DND-41 (cell line): Measurements from ENCODE around the gene ZDHHC13.

Experiments used
- ATAC-seq: fragments of 200-7000 bp; cut with Tn5 transposase; 3 replicates; pipeline ENCODE4 v1.9.1; 2021; ENCODE audit warnings: low read depth; ENCODE audit not compliant: insufficient read depth
- DNase-seq: peaks from one replicate; pipeline ENCODE4 v3.0.0-alpha.2; 2020
- H2AFZ ChIP-seq: 2 replicates; pipeline ENCODE4 v1.6.0; 2012; ENCODE audit warnings: low read depth, low read length
- H3K27ac ChIP-seq: 2 replicates; pipeline ENCODE4 v1.5.1; 2012; ENCODE audit warnings: low read length, inconsistent platforms
- H3K27me3 ChIP-seq: fragments of 200-600 bp; sonication (generic); 2 replicates; pipeline ENCODE4 v1.6.0; 2012; ENCODE audit warnings: low read length, mild to moderate bottlenecking, inconsistent platforms; ENCODE audit not compliant: insufficient read depth, poor library complexity
- H3K36me3 ChIP-seq: 2 replicates; pipeline ENCODE4 v1.5.1; 2012; ENCODE audit warnings: low read length, inconsistent platforms; ENCODE audit not compliant: insufficient read depth
- H3K4me1 ChIP-seq: 2 replicates; pipeline ENCODE4 v1.5.1; 2012; ENCODE audit warnings: mild to moderate bottlenecking, low read length; ENCODE audit not compliant: insufficient read depth
- H3K4me2 ChIP-seq: 2 replicates; pipeline ENCODE4 v1.6.0; 2012; ENCODE audit warnings: mild to moderate bottlenecking, moderate library complexity, low read length, inconsistent platforms; ENCODE audit not compliant: insufficient read depth
- H3K4me3 ChIP-seq, 2 experiments: fragments of 200-600 bp in 1 of 2; shearing (Covaris generic) in 1 of 2; 2 replicates each; pipeline ENCODE4 v1.5.1; 2012 to 2016; ENCODE audit warnings: inconsistent platforms in 2 of 2, low read length in 2 of 2, mild to moderate bottlenecking in 2 of 2, low read depth in 1 of 2, moderate library complexity in 1 of 2
- H3K79me2 ChIP-seq: 2 replicates; pipeline ENCODE4 v1.6.0; 2012; ENCODE audit warnings: low read length, inconsistent platforms; ENCODE audit not compliant: insufficient read depth
- H3K9ac ChIP-seq: 2 replicates; pipeline ENCODE4 v1.6.0; 2012; ENCODE audit warnings: low read depth, mild to moderate bottlenecking, inconsistent platforms, low read length, moderate library complexity
- H3K9me3 ChIP-seq: 2 replicates; pipeline ENCODE4 v1.5.1; 2012; ENCODE audit warnings: low read length, moderate library complexity, mild to moderate bottlenecking, inconsistent platforms; ENCODE audit not compliant: insufficient read depth, severe bottlenecking
- H4K20me1 ChIP-seq: 2 replicates; pipeline ENCODE4 v1.6.0; 2012; ENCODE audit warnings: low read length; ENCODE audit not compliant: insufficient read depth
- EZH2 ChIP-seq: IDR thresholded peaks from 3 replicates; pipeline ENCODE4 v1.6.1; 2012; ENCODE audit warnings: borderline replicate concordance, low read depth, mild to moderate bottlenecking, moderate library complexity, low read length, inconsistent platforms; ENCODE audit not compliant: severe bottlenecking
- TF ChIP-seq, protein P1 (sequence below): IDR thresholded peaks from 2 replicates; pipeline ENCODE4 v1.5.1; 2012; ENCODE audit warnings: borderline replicate concordance, low read length, moderate library complexity, mild to moderate bottlenecking; ENCODE audit not compliant: poor library complexity, severe bottlenecking; ENCODE audit errors: extremely low read depth

ZDHHC13 gene

DNA sequence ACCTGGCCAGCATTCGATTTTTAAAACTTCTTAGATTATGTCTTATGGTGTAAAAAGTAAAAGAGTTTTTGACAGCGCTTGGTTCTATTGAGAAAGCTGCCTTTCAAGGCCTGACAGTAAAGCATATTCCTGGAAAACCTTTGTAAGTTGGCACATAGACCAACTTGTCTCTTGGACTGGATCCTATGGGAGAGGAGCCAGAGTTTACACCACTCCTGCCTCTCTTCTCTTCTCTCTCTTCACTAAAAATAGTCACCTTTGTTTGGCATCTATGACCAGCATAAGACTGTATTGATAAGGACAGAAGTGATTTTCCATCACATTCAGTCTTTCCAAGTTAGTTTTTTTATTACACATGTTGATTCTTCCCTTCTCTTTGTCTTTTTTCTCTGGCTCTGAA lies 51.1 kb downstream of the ZDHHC13 start:
- H2AFZ ChIP-seq = no peak overlapping the region
- H3K4me1 ChIP-seq = no peaks in the 10 kb centered on the region
- H3K27ac ChIP-seq = no peak overlapping the region
- H3K9me3 ChIP-seq = no peaks in the 10 kb centered on the region
- H3K36me3 ChIP-seq = peaks cover 72% of the 10 kb centered on the region
- ATAC-seq = no peak
- no peak overlapping the region for H3K9ac ChIP-seq
- TF ChIP-seq, protein P1, sequence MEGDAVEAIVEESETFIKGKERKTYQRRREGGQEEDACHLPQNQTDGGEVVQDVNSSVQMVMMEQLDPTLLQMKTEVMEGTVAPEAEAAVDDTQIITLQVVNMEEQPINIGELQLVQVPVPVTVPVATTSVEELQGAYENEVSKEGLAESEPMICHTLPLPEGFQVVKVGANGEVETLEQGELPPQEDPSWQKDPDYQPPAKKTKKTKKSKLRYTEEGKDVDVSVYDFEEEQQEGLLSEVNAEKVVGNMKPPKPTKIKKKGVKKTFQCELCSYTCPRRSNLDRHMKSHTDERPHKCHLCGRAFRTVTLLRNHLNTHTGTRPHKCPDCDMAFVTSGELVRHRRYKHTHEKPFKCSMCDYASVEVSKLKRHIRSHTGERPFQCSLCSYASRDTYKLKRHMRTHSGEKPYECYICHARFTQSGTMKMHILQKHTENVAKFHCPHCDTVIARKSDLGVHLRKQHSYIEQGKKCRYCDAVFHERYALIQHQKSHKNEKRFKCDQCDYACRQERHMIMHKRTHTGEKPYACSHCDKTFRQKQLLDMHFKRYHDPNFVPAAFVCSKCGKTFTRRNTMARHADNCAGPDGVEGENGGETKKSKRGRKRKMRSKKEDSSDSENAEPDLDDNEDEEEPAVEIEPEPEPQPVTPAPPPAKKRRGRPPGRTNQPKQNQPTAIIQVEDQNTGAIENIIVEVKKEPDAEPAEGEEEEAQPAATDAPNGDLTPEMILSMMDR = no peak
- no peak for TF ChIP-seq EZH2
- DNase-seq = no peak
- no peaks in the 10 kb centered on the region for H3K79me2 ChIP-seq
- H3K4me3 ChIP-seq = no peak overlapping the region
- no peak overlapping the region for H3K4me2 ChIP-seq
- no peaks in the 10 kb centered on the region for H4K20me1 ChIP-seq
- H3K27me3 ChIP-seq = no peaks in the 10 kb centered on the region

DNA sequence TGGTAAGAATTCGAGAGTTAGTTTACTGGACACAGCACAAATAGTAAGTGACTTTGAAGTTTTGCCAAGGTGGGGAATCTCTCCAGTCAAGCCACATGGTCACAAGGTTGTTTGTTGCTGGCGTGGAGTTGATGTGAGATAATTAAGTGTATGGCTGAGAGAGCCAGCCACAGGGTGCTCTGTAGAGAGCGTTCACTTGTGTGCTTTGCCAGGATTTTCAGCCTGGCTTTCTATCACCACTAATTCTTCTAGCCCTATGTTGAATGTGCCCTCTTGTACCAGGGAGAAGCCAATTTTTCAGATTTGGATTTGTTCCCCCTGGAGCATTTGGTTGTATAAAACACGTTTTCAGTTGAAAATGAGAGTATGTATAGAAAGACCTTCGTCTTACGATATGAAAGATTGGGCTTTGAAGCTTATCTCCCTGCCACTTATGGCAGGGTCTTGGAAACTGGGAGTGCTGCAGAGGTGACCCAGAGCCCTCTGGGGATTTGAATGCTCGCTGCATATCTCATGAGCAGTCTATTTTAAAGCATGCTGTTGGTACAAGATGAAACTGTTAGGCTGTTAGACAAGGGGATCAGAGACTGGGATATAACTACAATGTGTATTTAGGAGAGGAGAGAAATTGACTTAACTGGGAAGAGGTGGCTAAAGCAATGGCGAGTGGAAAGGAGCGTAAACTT lies 56.2 kb downstream of the ZDHHC13 start:
- DNase-seq = no peak
- Histone ChIP-seq H3K79me2 (no peaks in the 10 kb centered on the region), H3K9me3 (no peaks in the 10 kb centered on the region), H3K27ac (no peak overlapping the region), H2AFZ (no peak overlapping the region), H3K4me1 (no peaks in the 10 kb centered on the region), H3K4me2 (no peak overlapping the region), H3K36me3 (peaks cover 68% of the 10 kb centered on the region), H3K9ac (no peak overlapping the region), H3K27me3 (no peaks in the 10 kb centered on the region), H4K20me1 (no peaks in the 10 kb centered on the region), H3K4me3 (no peak overlapping the region)
- ATAC-seq = no peak
- TF ChIP-seq EZH2 = no peak
- TF ChIP-seq, protein P1 = no peak

- Histone ChIP-seq H3K36me3 (peaks cover 58% of the 10 kb centered on the region), H3K4me2 (no peak overlapping the region), H3K4me1 (no peaks in the 10 kb centered on the region), H3K9me3 (no peaks in the 10 kb centered on the region), H3K27ac (no peak overlapping the region), H3K9ac (no peak overlapping the region), H3K27me3 (no peaks in the 10 kb centered on the region), H2AFZ (no peak overlapping the region), H4K20me1 (no peaks in the 10 kb centered on the region), H3K79me2 (no peaks in the 10 kb centered on the region), H3K4me3 (no peak overlapping the region)
- TF ChIP-seq, protein P1 = no peak
- TF ChIP-seq EZH2 = no peak
- ATAC-seq (no peak), DNase-seq (no peak)
Observed at GRCh38 chr11:19173964-19174638, 57.1 kb downstream of the ZDHHC13 start.
